ENCODE measurements around the gene PAWR. TPM values are rescaled to one million over a fixed set of nuclear protein-coding genes. Genes with fewer than 3 reads are reported as not detected.

PAWR gene
- total and polyA plus RNA-seq, 9 of the 15 experiments (the other 6 are each of a cell fraction or from before 2014, with no cell fraction given) = 0.82 TPM; not detected in 8

GRCh38 chr12:79643821-79644220, 46.9 kb downstream of the PAWR start:
- Histone ChIP-seq H3K4me1 (replicated peaks in 1 of 2; ENCODE audit: control insufficient read depth in 2 of 2, insufficient read depth in 2 of 2, low read length in 2 of 2) (no peaks in the 10 kb centered on the region), H3K9me1 (ENCODE audit: control insufficient read depth, insufficient read depth, low read length) (no peaks in the 10 kb centered on the region), H3K79me2 (ENCODE audit: control insufficient read depth, insufficient read depth, low read length) (no peaks in the 10 kb centered on the region), H3K4me3 (no peak overlapping the region), H3K4me2 (ENCODE audit: insufficient read depth, low read length) (no peak overlapping the region), H2AFZ (ENCODE audit: low read depth, low read length) (no peak overlapping the region), H3K9me3 (replicated peaks; ENCODE audit: control insufficient read depth, insufficient read depth, low read depth, low read length) (no peaks in the 10 kb centered on the region), H3K27ac (ENCODE audit: extremely low read depth, low read depth, low read length) (no peak overlapping the region), H3K27me3 (ENCODE audit: control insufficient read depth in 2 of 2, insufficient read depth in 2 of 2, low read length in 2 of 2) (no peaks in the 10 kb centered on the region), H3K9ac (ENCODE audit: insufficient read depth in 1 of 2, low read depth in 2 of 2, low read length in 2 of 2) (no peak overlapping the region), H4K20me1 (replicated peaks; ENCODE audit: control insufficient read depth, insufficient read depth, low read length) (no peaks in the 10 kb centered on the region), H3K36me3 (ENCODE audit: control insufficient read depth, insufficient read depth, low read length) (no peaks in the 10 kb centered on the region)
- DNase-seq (ENCODE audit: extremely low read depth in 1 of 4, low spot score in 3 of 4) = no peak
- ATAC-seq = no peak
- CTCF ChIA-PET (ENCODE audit: low intra/inter-chr PET ratio) = no interaction called here
- 0% methylated on average over 2 of the region's 2 CpGs for WGBS (ENCODE audit: insufficient coverage, low coverage, missing lambda C conversion rate)
- no TSS peak for BruUV-seq (replicated peaks)
- in situ Hi-C loops (cut with MboI) = no loop called here
- intact Hi-C loops (cut with micrococcal nuclease) = no loop called here
- POLR2A ChIA-PET = no interaction called here
- FAIRE-seq = no peak
- TF ChIP-seq SIX5 (IDR thresholded peaks at IDR 0.05; ENCODE audit: borderline replicate concordance in 1 of 2, insufficient read depth in 1 of 2, low read depth in 1 of 2, low read length in 2 of 2) = no peak
- TF ChIP-seq RBM25 (IDR thresholded peaks at IDR 0.05; ENCODE audit: low read depth, low read length, severe bottlenecking) = no peak
- TF ChIP-seq CTCF (IDR thresholded peaks at IDR 0.05 in 2 of 3, conservative IDR thresholded peaks at IDR 0.05 in 1 of 3; ENCODE audit: insufficient read depth in 2 of 3, low read depth in 1 of 3, low read length in 3 of 3) = no peak
- no peak for TF ChIP-seq MNT (conservative IDR thresholded peaks at IDR 0.05)
- no peak for TF ChIP-seq RREB1 (CRISPR knock-in tag; IDR thresholded peaks at IDR 0.05)
- no peak for TF ChIP-seq POLR3A (IDR thresholded peaks at IDR 0.05; ENCODE audit: borderline replicate concordance, extremely low read depth, insufficient read depth, insufficient read length)

Data from K562 (cell line).